HCT116 (cell line): ENCODE results near the gene ALG1L2.
"Not testable (repeated sequence)": the region's sequence is repeated elsewhere in the genome, so short reads cannot be mapped to it uniquely, and the experiment has no call there.

Experiments
- POLR2A ChIP-seq: IDR thresholded peaks from 2 replicates; pipeline ENCODE4 v1.7.0; 2011; ENCODE audit warnings: borderline replicate concordance; ENCODE audit not compliant: insufficient read depth, insufficient read length; ENCODE audit errors: extremely low read depth
- ZFX ChIP-seq: fragments of 450-650 bp; IDR thresholded peaks from 2 replicates; pipeline ENCODE4 v1.6.1; 2017

DNA sequence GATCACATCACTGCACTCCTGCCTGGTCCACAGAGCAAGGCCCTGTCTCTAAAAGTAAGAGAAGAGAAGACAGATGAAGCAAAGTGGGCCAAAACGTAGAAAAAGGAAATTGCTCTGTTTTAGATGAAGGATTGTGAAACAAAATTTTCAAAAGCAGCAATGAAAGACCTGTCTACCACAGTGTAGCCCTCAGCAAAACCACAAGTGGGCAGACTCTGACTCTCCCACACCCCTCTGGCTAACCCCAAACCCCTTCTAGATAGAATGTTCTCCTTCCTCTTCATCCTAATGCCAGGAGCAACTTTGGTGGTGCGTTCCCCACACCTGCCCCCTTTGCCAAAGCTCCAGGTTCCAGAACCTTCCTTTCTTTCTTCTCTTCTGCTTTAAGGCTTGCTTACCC is 5.0 kb downstream of the ALG1L2 start:
- not testable (repeated sequence) for TF ChIP-seq ZFX, POLR2A
